Measurements from ENCODE around the gene KRTAP10-11. TPM values are rescaled to one million over a fixed set of nuclear protein-coding genes. Genes with fewer than 3 reads are reported as not detected.
"Not testable (repeated sequence)": the region's sequence is repeated elsewhere in the genome, so short reads cannot be mapped to it uniquely, and the experiment has no call there.

Gene KRTAP10-11
- total RNA-seq, 1 donor from 2014 or later, result not detected

DNA sequence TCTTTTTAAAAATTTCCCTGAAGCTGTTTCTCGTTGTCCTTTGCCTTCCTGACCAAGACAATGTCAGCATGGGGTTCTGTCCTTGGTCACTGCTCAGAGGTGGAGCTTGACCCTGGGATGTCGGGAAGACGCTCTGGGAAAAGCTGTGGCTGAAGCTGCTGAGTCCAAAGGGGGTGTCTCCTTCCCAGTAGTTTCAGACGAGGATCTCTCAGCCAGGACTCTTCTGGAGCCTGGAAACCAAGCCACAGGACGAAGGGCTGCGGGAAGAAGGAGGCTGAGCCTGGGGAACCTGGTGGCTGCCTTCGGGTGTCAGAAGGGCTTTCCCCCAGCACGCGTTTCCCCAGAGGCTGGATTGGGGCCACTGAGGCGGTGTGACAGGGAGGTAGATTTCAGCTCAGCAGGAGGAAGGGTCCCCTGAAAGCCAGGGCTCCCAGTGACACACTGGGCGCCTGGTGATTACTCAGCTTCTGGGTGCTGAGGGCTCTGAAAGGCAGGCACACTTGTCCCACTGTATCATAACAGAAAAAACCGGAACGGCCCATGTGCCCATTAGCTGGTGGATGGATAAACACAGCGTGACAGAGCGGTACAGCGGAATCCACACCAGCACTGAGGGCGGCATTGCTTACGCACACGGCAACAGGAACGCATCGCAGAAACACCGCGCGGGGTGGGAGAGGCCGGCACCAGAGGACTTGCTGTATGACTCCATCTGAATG lies 40.8 kb downstream of the KRTAP10-11 start:
- intact Hi-C loops (cut with DNase I), result no loop called here
- peak; percentile 43 for DNase-seq (ENCODE audit: low spot score)

GRCh38 chr21:44687671-44688070 lies 41.5 kb downstream of the KRTAP10-11 start:
- peak; percentile 9 for DNase-seq (ENCODE audit: low spot score)
- intact Hi-C loops (cut with DNase I), result no loop called here

GRCh38 chr21:44689740-44690139 lies 43.5 kb downstream of the KRTAP10-11 start:
- intact Hi-C loops (cut with DNase I); DNase-seq (ENCODE audit: low spot score): not testable (repeated sequence)

- intact Hi-C loops (cut with DNase I), result no loop called here
- DNase-seq (ENCODE audit: low spot score), result no peak
Observed at GRCh38 chr21:44691686-44692085, 45.5 kb downstream of the KRTAP10-11 start.

- no peak for DNase-seq (ENCODE audit: low spot score)
- intact Hi-C loops (cut with DNase I), result no loop called here
Observed at GRCh38 chr21:44692798-44693512, 46.7 kb downstream of the KRTAP10-11 start.

DNA sequence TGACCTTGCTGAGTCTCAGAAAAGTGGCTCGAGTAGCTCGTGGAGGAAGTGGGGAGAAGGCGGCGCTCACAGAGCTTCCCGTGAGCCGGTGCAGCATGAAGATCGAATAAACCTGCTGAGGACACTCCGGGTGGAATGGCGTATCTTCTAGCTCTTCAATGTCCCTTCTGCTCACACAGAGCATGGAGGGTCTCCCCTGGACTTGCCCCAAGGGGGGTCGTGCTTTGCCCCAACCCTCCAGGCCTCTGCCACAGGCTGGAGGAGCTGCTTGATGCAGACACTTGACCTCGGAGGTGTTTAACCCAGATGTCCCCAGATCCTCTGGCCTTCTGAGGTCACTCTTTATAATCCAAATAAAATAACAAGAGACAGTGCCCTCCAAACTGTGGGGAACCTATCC lies 48.6 kb downstream of the KRTAP10-11 start:
- intact Hi-C loops (cut with DNase I), result no loop called here

GRCh38 chr21:44695184-44695583 lies 49.0 kb downstream of the KRTAP10-11 start:
- intact Hi-C loops (cut with DNase I), result no loop called here
- no peak for DNase-seq (ENCODE audit: low spot score)

More for the DNA sequence above, 48.6 kb downstream of the KRTAP10-11 start:
- DNase-seq (ENCODE audit: low spot score), result peak; percentile 50

- intact Hi-C loops (cut with DNase I), result no loop called here
- no peak for DNase-seq (ENCODE audit: low spot score)
Observed at GRCh38 chr21:44695641-44696040, 49.4 kb downstream of the KRTAP10-11 start.

- intact Hi-C loops (cut with DNase I), result no loop called here
- no peak for DNase-seq (ENCODE audit: low spot score)
Observed at GRCh38 chr21:44696572-44696971, 50.4 kb downstream of the KRTAP10-11 start.

Other genes starting within 250 kb of the KRTAP10-11 start
- 2.9 TPM for gene LRRC3, start 190.9 kb upstream of the KRTAP10-11 start, total RNA-seq
- gene KRTAP10-1, start 106.2 kb upstream of the KRTAP10-11 start, total RNA-seq, result not detected
- not detected for gene KRTAP10-2, start 94.9 kb upstream of the KRTAP10-11 start, total RNA-seq
- not detected for gene KRTAP10-3, start 87.6 kb upstream of the KRTAP10-11 start, total RNA-seq
- not detected for gene KRTAP10-4, start 72.7 kb upstream of the KRTAP10-11 start, total RNA-seq
- gene KRTAP10-5, start 65.8 kb upstream of the KRTAP10-11 start, total RNA-seq, result not detected
- not detected for gene KRTAP10-6, start 53.9 kb upstream of the KRTAP10-11 start, total RNA-seq
- gene KRTAP10-7, start 45.8 kb upstream of the KRTAP10-11 start, total RNA-seq, result not detected
- not detected for gene KRTAP10-8, start 34.3 kb upstream of the KRTAP10-11 start, total RNA-seq
- gene KRTAP10-9, start 19.3 kb upstream of the KRTAP10-11 start, total RNA-seq, result not detected
- gene KRTAP10-10, start 9.1 kb upstream of the KRTAP10-11 start, total RNA-seq, result not detected
- not detected for gene KRTAP12-4, start 8.2 kb downstream of the KRTAP10-11 start, total RNA-seq
- gene KRTAP12-3, start 11.5 kb downstream of the KRTAP10-11 start, total RNA-seq, result not detected
- gene KRTAP12-2, start 20.5 kb downstream of the KRTAP10-11 start, total RNA-seq, result not detected
- not detected for gene KRTAP12-1, start 35.7 kb downstream of the KRTAP10-11 start, total RNA-seq
- not detected for gene KRTAP10-12, start 50.8 kb downstream of the KRTAP10-11 start, total RNA-seq
- gene TSPEAR, start 65.2 kb downstream of the KRTAP10-11 start, total RNA-seq, result not detected
- 69.7 TPM for gene UBE2G2, start 155.4 kb downstream of the KRTAP10-11 start, total RNA-seq
- gene SUMO3, start 171.6 kb downstream of the KRTAP10-11 start, total RNA-seq, result 66.0 TPM
- 194 TPM for gene PTTG1IP, start 227.3 kb downstream of the KRTAP10-11 start, total RNA-seq

Measured in cardiac septum (tissue), 1 donor.